Breast epithelium (tissue), 3 donors: ENCODE measurements around the gene CUL9.

Experiments
- CTCF ChIP-seq, 3 donors: fragments of 450-650 bp; IDR thresholded peaks; one replicate each; pipeline ENCODE4 v1.5.1; 2016 to 2017; ENCODE audit warnings: antibody characterized with exemption in 3 of 3, mild to moderate bottlenecking in 3 of 3, moderate library complexity in 3 of 3
- POLR2A ChIP-seq: fragments of 450-650 bp; IDR thresholded peaks from one replicate; pipeline ENCODE4 v1.6.1; 2016; ENCODE audit warnings: antibody characterized with exemption, mild to moderate bottlenecking, moderate library complexity
- POLR2AphosphoS5 ChIP-seq, 3 donors: sonication (generic); formaldehyde crosslinking; IDR thresholded peaks; one replicate each; pipeline ENCODE4 v1.6.1; 2017; ENCODE audit warnings: antibody characterized with exemption in 3 of 3

GRCh38 chr6:43187821-43188220 lies 5.8 kb downstream of the CUL9 start:
- TF ChIP-seq POLR2AphosphoS5 (IDR thresholded peaks at IDR 0.05) (no peak), CTCF (IDR thresholded peaks at IDR 0.05) (no peak), POLR2A (no peak)
